Activated CD4-positive, alpha-beta T cell treated with anti-CD3 and anti-CD28 coated beads, Interleukin-2, amount 10 ng/mL, durations not matched to agents 24 days and 14 days (primary cell): Measurements from ENCODE around the gene CD74. TPM values are rescaled to one million over a fixed set of nuclear protein-coding genes. Genes with fewer than 3 reads are reported as not detected.

Experiments used
- total RNA-seq: library from RNA; stranded (reverse); gene quantifications from 2 replicates; pipeline ENCODE4 v1.2.3, GENCODE V29; 2022

The CD74 gene
- total RNA-seq, 1 donor from 2014 or later = 325 TPM

Other genes with a start within 250 kb of the CD74 start
- not detected in 2 replicates for gene CDX1, start 246.1 kb downstream of the CD74 start, total RNA-seq
- gene SLC6A7, start 222.8 kb downstream of the CD74 start, total RNA-seq = not detected in 2 replicates
- not detected in 2 replicates for gene CAMK2A, start 123.1 kb downstream of the CD74 start, total RNA-seq
- gene ARSI, start 110.0 kb downstream of the CD74 start, total RNA-seq = not detected in 2 replicates
- gene TCOF1, start 55.2 kb downstream of the CD74 start, total RNA-seq = 130 and 140 TPM in 2 replicates
- gene RPS14, start 36.8 kb upstream of the CD74 start, total RNA-seq = 2,567 and 2,587 TPM in 2 replicates
- gene NDST1, start 95.2 kb upstream of the CD74 start, total RNA-seq = 2.8 and 3.9 TPM in 2 replicates
- gene SYNPO, start 227.8 kb upstream of the CD74 start, total RNA-seq = not detected in 2 replicates
- 0.07 and 0.28 TPM in 2 replicates for gene MYOZ3, start 248.3 kb upstream of the CD74 start, total RNA-seq